HG03108 (cell line): ENCODE measurements around the gene SEC23A.

Experiments used
- ATAC-seq: cut with Tn5 transposase; IDR thresholded peaks from one replicate; pipeline ENCODE4 v1.9.1; 2021; ENCODE audit warnings: moderate library complexity; ENCODE audit not compliant: unreplicated experiment

The SEC23A gene

DNA sequence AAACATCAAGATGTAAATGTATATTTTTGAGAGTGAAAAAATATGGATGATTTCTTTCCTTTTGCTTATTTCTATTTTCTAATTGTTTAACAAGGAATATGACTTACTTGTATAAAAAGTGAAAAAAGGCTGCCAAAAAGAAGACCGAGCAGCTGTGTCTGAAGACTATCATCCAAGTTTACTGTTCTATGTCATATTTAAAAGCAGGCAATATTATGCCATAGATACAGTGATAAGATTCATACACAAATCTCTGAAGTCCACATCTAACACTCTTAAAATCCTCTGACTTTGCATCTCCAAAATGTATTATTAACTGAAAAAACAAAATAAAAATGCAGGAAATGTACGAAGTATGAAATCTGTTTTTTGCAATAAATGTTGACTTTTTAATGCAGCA is 109.1 kb downstream of the SEC23A start:
- no peak for ATAC-seq

DNA sequence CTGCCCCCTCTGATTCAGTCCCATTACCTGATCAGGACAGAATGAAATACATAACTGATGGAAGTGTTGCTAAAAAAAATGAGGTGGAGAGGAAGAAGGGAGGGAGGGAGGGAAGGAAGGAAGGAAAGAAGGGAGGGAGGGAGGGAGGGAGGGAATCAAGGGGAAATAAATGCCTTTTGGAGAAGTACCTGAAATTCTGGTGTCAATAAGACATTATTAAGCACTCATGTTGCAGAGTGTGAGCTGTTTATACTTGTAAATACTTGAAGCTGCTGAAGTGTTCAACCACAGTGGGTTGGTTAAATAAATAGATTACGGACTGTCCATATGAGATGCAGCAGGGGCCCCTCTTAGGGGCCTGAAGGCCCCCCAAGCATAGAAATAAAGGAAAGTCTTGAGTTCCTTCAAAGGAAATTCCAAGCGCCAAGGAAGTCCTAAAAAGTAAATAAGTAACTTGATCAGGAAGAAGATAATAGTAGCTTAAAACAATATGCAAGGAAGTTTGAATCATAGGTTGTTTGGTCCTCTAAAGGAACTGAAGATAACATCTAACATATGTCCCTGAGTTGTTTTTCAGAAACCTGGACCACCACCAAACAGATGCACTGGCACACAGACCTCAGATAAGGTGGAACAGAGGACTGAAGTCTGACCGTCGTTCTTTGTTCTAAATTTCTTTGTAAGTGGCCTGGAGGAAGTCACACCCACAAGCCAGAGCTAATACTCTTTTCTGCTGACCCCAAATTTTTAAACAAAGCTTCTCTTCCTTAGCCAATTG is 110.8 kb downstream of the SEC23A start:
- ATAC-seq = no peak

DNA sequence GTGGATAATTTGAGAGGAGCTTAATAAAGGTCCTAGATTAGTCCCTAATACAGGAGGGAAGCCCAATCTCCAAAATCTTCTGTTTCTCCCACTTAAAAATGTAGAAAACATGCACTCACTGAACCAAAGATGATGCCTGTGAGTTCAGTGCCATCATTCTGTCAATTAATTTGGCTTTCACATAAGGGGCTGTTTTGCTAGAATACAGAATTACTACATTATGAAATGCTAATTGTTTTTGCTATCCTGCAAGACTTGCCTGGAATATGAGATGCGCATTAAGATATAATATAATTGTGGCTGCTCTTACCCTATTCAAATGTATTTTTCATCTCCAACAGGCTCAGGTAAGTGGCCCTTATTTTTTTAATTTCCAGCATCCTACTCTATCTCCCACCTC is 111.7 kb downstream of the SEC23A start:
- ATAC-seq = no peak

DNA sequence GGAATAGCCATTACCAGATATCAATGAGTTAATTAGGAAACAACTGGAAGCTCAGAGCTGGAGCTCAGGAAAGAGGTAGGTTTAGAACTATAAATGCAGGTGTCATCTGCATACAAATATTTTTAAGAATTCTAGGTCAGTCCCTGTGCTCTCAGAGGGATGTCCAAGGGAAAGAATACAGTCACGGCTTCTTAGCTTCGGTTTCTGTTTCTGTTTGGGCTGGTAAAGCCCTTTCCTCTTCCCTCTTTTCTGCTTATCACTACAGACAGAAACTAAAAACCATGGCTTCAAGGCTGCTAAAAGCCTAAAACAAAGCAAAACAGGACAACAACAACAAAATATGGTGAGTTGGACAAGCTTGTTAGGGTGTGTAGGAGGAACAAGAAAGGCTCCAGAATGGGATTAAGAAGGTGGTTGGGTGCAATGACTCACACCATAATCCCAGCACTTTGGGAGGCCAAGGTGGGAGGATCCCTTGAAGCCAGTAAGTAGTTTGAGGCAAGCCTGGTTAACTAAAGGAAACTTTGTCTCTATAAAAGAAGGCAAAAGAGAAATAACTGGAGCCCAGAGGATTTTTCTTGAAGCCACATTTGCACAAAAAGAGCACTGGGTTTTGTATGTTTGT is 113.0 kb downstream of the SEC23A start:
- peak; percentile 91 for ATAC-seq

DNA sequence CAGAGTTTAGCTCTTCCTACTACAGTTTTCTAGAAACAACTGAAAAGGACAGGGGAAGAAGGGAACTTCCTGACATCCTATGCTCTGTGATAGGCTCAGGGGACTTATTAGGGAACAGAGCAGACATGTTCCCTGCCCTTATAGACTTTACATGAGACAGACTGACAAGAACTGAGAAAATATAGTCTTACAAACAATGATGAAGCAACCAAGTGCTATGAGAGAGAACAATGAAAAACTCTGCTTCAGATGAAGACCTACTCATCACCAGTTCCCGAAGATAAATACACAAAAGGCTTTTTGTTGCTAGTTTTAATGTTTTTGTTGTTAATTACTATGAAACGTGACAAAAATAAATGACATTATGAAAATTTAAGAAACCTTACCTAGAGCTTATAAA is 115.3 kb downstream of the SEC23A start:
- ATAC-seq = no peak

DNA sequence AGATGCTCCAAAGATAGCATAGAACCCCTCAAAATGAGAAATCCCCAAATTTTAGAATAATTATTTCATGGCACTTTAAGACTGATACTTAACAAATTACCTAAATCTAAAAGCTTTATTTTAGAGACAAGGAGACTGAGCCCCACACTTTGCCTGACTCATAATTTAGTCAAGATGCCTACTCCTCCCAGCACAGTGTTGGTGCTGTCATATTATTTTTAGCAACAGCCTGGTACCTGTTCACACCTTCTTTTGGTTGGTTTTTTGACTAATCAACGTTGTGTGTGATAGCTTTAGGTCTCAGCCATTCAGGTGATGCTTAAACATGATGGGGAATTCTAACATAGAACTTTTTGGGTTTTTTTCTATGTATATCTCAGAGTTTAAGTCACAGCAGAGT is 120.2 kb downstream of the SEC23A start:
- no peak for ATAC-seq

DNA sequence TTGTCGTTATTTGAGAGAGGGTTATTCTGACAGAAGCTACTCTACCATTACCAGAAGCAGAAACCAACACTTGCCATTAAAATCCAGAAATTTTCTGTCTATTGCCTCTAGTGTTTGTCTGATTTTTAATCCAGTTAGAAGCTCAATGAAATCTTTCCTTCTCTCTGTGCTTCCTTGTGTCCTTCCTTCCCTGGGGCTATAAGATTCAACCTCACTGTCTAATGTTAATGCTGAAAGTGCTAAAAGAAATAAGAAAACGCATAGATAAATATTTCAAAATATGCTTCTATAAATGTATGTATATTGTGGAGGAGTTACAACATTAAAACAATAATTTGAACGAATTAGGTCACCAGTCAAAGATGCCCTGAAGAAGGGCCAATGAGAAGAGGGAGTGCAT is 120.8 kb downstream of the SEC23A start:
- ATAC-seq = no peak
